Neural progenitor cell (in vitro differentiated cells): ENCODE results near the gene CSNK1G1.

Experiments
- EZH2 ChIP-seq: fragments of 200-600 bp; sonication (generic); IDR thresholded peaks from 2 replicates; pipeline ENCODE4 v1.6.1; 2017; ENCODE audit warnings: antibody characterized with exemption, mild to moderate bottlenecking, moderate library complexity
- EZH2phosphoT487 ChIP-seq: fragments of 200-600 bp; sonication (generic); IDR thresholded peaks from 2 replicates; pipeline ENCODE4 v1.6.1; 2017; ENCODE audit warnings: antibody characterized with exemption
- TF ChIP-seq, protein P1 (sequence below): fragments of 200-600 bp; sonication (generic); IDR thresholded peaks from 2 replicates; pipeline ENCODE4 v1.5.1; 2017; ENCODE audit warnings: antibody characterized with exemption, mild to moderate bottlenecking

GRCh38 chr15:64134345-64134829 lies 221.6 kb downstream of the CSNK1G1 start:
- TF ChIP-seq, protein P1, sequence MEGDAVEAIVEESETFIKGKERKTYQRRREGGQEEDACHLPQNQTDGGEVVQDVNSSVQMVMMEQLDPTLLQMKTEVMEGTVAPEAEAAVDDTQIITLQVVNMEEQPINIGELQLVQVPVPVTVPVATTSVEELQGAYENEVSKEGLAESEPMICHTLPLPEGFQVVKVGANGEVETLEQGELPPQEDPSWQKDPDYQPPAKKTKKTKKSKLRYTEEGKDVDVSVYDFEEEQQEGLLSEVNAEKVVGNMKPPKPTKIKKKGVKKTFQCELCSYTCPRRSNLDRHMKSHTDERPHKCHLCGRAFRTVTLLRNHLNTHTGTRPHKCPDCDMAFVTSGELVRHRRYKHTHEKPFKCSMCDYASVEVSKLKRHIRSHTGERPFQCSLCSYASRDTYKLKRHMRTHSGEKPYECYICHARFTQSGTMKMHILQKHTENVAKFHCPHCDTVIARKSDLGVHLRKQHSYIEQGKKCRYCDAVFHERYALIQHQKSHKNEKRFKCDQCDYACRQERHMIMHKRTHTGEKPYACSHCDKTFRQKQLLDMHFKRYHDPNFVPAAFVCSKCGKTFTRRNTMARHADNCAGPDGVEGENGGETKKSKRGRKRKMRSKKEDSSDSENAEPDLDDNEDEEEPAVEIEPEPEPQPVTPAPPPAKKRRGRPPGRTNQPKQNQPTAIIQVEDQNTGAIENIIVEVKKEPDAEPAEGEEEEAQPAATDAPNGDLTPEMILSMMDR: no peak
- TF ChIP-seq EZH2phosphoT487 (no peak), EZH2 (no peak)
